IMR-90 (cell line): ENCODE measurements around the gene KLF7. TPM values are rescaled to one million over a fixed set of nuclear protein-coding genes. Genes with fewer than 3 reads are reported as not detected.

Experiments used
- ATAC-seq: fragments of 200-7000 bp; cut with Tn5 transposase; 2 replicates; pipeline ENCODE4 v1.9.1; 2020; ENCODE audit warnings: low read depth, mild to moderate bottlenecking, moderate library complexity
- BruUV-seq: library from RNA; stranded (reverse); fragments of 400-500 nt; replicated peaks from 2 replicates; lab custom pipeline; 2021; lab: Mats Ljungman, UMichigan
- CTCF ChIA-PET: fragments of 300-600 bp; formaldehyde crosslinking; extraction: SDS; loops from one replicate; lab custom pipeline; 2021; ENCODE audit warnings: antibody characterized with exemption; lab: Yijun Ruan, JAX
- POLR2A ChIA-PET: fragments of 300-600 bp; sonication (Branson Sonifier 250); formaldehyde crosslinking; loops from one replicate; lab custom pipeline; 2022; ENCODE audit warnings: antibody characterized with exemption; ENCODE audit not compliant: unreplicated experiment; lab: Charles Lee
- DNase-seq: peaks from one replicate; pipeline ENCODE4 v3.0.0; 2013
- H2AFZ ChIP-seq: replicated peaks from 2 replicates; pipeline ENCODE3; 2013; ENCODE audit warnings: low read length, mild to moderate bottlenecking; ENCODE audit not compliant: poor library complexity
- H2AK5ac ChIP-seq: 2 replicates; pipeline ENCODE4 v1.6.1; 2013; ENCODE audit warnings: low read depth, low read length, inconsistent platforms
- H2AK9ac ChIP-seq: replicated peaks from 2 replicates; pipeline ENCODE3; 2013; ENCODE audit warnings: mild to moderate bottlenecking, low read depth, low read length, moderate library complexity; ENCODE audit not compliant: poor library complexity
- H2BK120ac ChIP-seq: 2 replicates; pipeline ENCODE4 v1.6.1; 2013; ENCODE audit warnings: low read depth, low read length, inconsistent platforms
- H2BK15ac ChIP-seq: 3 replicates; pipeline ENCODE4 v1.6.1; 2013; ENCODE audit warnings: low read depth, low read length, inconsistent platforms
- H2BK20ac ChIP-seq: 2 replicates; pipeline ENCODE4 v1.6.1; 2013; ENCODE audit warnings: low read depth, mild to moderate bottlenecking, inconsistent platforms, low read length, moderate library complexity
- H2BK5ac ChIP-seq: 2 replicates; pipeline ENCODE4 v1.6.1; 2013; ENCODE audit warnings: mild to moderate bottlenecking, low read depth, low read length, inconsistent platforms; ENCODE audit not compliant: poor library complexity, severe bottlenecking
- H3K14ac ChIP-seq: replicated peaks from 2 replicates; pipeline ENCODE4 v1.6.1; 2013; ENCODE audit warnings: low read depth, low read length, inconsistent platforms
- H3K18ac ChIP-seq: 2 replicates; pipeline ENCODE4 v1.6.1; 2013; ENCODE audit warnings: low read depth, low read length, control low read depth
- H3K23ac ChIP-seq: 2 replicates; pipeline ENCODE4 v1.6.1; 2013; ENCODE audit warnings: low read depth, low read length, inconsistent platforms
- H3K27ac ChIP-seq: 2 replicates; pipeline ENCODE4 v1.5.1; 2013; ENCODE audit warnings: mild to moderate bottlenecking, control low read depth, low read length; ENCODE audit not compliant: insufficient read depth
- H3K27me3 ChIP-seq: 2 replicates; pipeline ENCODE4 v1.6.1; 2013; ENCODE audit warnings: low read length; ENCODE audit not compliant: control insufficient read depth, insufficient read depth
- H3K36me3 ChIP-seq: 2 replicates; pipeline ENCODE4 v1.6.1; 2013; ENCODE audit warnings: low read length, mixed read lengths; ENCODE audit not compliant: control insufficient read depth, insufficient read depth
- H3K4ac ChIP-seq: 2 replicates; pipeline ENCODE4 v1.6.1; 2013; ENCODE audit warnings: low read depth, low read length, inconsistent platforms
- H3K4me1 ChIP-seq: 2 replicates; pipeline ENCODE4 v1.6.1; 2013; ENCODE audit warnings: low read length, mixed read lengths; ENCODE audit not compliant: control insufficient read depth, insufficient read depth
- H3K4me2 ChIP-seq: 2 replicates; pipeline ENCODE4 v1.6.1; 2013; ENCODE audit warnings: low read depth, mild to moderate bottlenecking, control low read depth, low read length, moderate library complexity
- H3K4me3 ChIP-seq: 2 replicates; pipeline ENCODE4 v1.5.1; 2013; ENCODE audit warnings: low read depth, mild to moderate bottlenecking, control low read depth, low read length, moderate library complexity; ENCODE audit not compliant: insufficient read depth
- H3K56ac ChIP-seq: 2 replicates; pipeline ENCODE4 v1.6.1; 2013; ENCODE audit warnings: low read length, inconsistent platforms; ENCODE audit not compliant: insufficient read depth; ENCODE audit errors: extremely low read depth
- H3K79me1 ChIP-seq, 2 experiments: 2 replicates each; pipeline ENCODE4 v1.6.1; 2013; ENCODE audit warnings: low read length in 2 of 2, inconsistent platforms in 1 of 2, low read depth in 1 of 2
- H3K9ac ChIP-seq: 2 replicates; pipeline ENCODE4 v1.6.1; 2013; ENCODE audit warnings: low read depth, low read length, control low read depth
- H3K9me1 ChIP-seq: 2 replicates; pipeline ENCODE4 v1.6.1; 2013; ENCODE audit warnings: low read length, inconsistent platforms; ENCODE audit not compliant: insufficient read depth
- H3K9me3 ChIP-seq: 2 replicates; pipeline ENCODE4 v1.6.1; 2013; ENCODE audit warnings: low read length; ENCODE audit not compliant: control insufficient read depth, insufficient read depth
- H4K20me1 ChIP-seq: 2 replicates; pipeline ENCODE4 v1.6.1; 2013; ENCODE audit warnings: low read length, inconsistent platforms; ENCODE audit not compliant: insufficient read depth
- H4K5ac ChIP-seq: 2 replicates; pipeline ENCODE4 v1.6.1; 2013; ENCODE audit warnings: mild to moderate bottlenecking, low read depth, low read length, control low read depth
- H4K8ac ChIP-seq, 2 experiments: 2 replicates each; pipeline ENCODE4 v1.6.1; 2013; ENCODE audit warnings: low read depth in 2 of 2, low read length in 2 of 2, control low read depth in 1 of 2, inconsistent platforms in 1 of 2
- H4K91ac ChIP-seq: 2 replicates; pipeline ENCODE4 v1.6.1; 2013; ENCODE audit warnings: low read depth, low read length, inconsistent platforms; ENCODE audit not compliant: insufficient read depth
- BHLHE40 ChIP-seq: fragments of 150-350 bp; IDR thresholded peaks from 2 replicates; pipeline ENCODE4 v1.6.1; 2016; ENCODE audit warnings: mild to moderate bottlenecking, low read depth, low read length
- CEBPB ChIP-seq: IDR thresholded peaks from 2 replicates; pipeline ENCODE4 v1.6.1; 2012; ENCODE audit warnings: low read depth, low read length, improper control_type of control experiment
- FOS ChIP-seq: fragments of 150-350 bp; IDR thresholded peaks from 2 replicates; pipeline ENCODE4 v1.6.1; 2016; ENCODE audit warnings: low read depth, low read length
- POLR2A ChIP-seq: IDR thresholded peaks from 2 replicates; pipeline ENCODE4 v1.6.1; 2012; ENCODE audit warnings: mild to moderate bottlenecking, low read depth, low read length
- SMC3 ChIP-seq: fragments of 150-350 bp; IDR thresholded peaks from 2 replicates; pipeline ENCODE4 v1.6.1; 2016; ENCODE audit warnings: low read depth, mild to moderate bottlenecking, antibody characterized with exemption, low read length, moderate library complexity
- WGBS, 2 experiments: methylation state at CpG; one replicate each; pipeline versions ENCODE4 v1.1.5 to v1.1.7; 2013; ENCODE audit warnings: missing lambda C conversion rate in 2 of 2; ENCODE audit not compliant: insufficient read length in 1 of 2; ENCODE audit errors: extremely low coverage in 2 of 2; 5-methylcytosine and 5-hydroxymethylcytosine counted together
- dilution Hi-C: fragments of 300-500 bp; cut with HindIII; formaldehyde crosslinking; loops from one replicate; pipeline ENCODE4 v1.14.3; 2018; ENCODE audit warnings: low sequenced_read_pairs; ENCODE audit not compliant: unreplicated experiment
- in situ Hi-C: fragments of 300-500 bp; cut with MboI; formaldehyde crosslinking; loops from 3 replicates; pipeline ENCODE4 v1.14.3; 2019; ENCODE audit warnings: low sequenced_read_pairs, inconsistent platforms, mixed read lengths
- intact Hi-C: fragments of 100-400 bp; cut with micrococcal nuclease; formaldehyde crosslinking; loops from 2 replicates; pipeline ENCODE4 v1.10.0; 2022
- polyA plus RNA-seq, 3 experiments: library from polyadenylated mRNA; depleted of rRNA; stranded (reverse); fragments of >200 nt; gene quantifications; 2 replicates each; pipeline ENCODE4 v1.2.3, GENCODE V29; 2012; ENCODE audit warnings: low replicate concordance in 1 of 3
- total RNA-seq: library from RNA; depleted of rRNA; stranded (reverse); fragments of >200 nt; gene quantifications from 2 replicates; pipeline ENCODE4 v1.2.3, GENCODE V29; 2012

The KLF7 gene
- total and polyA plus RNA-seq, 2 of the 4 experiments (the other 2 are of a cell fraction): 23.1 to 28.5 TPM

DNA sequence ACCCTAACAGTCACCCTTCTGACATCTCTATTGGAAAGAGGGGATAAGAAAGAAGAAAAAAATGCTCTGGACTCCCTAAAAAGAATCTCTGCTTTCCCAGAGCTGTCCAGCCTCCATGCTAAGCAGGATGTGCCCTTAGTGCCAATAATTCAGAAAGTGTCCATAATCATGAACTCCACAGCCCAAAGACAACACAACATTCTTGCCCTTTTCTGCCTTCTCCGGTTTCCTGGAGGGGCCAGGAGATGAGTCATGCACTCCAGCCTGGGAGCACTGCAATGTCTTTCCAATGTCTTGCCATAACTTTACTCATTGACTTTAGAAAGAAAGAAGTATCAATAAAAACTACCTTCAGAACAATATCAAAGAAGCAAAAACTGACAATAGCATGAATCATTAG, 44.0 kb downstream of the KLF7 start:
- Histone ChIP-seq H3K56ac (no peak overlapping the region), H3K4me3 (no peak overlapping the region), H2BK15ac (no peak overlapping the region), H3K23ac (no peak overlapping the region), H3K4me1 (peaks cover 26% of the 10 kb centered on the region), H2AK5ac (no peak overlapping the region), H4K91ac (no peak overlapping the region), H3K9ac (no peak overlapping the region), H3K79me1 (peaks cover 25 to 77% of the 10 kb centered on the region in 2 experiments), H2AFZ (no peak overlapping the region), H3K9me1 (peaks cover 38% of the 10 kb centered on the region), H3K9me3 (no peaks in the 10 kb centered on the region), H3K36me3 (peaks cover 21% of the 10 kb centered on the region), H4K8ac (no peak overlapping the region), H2BK20ac (no peak overlapping the region), H3K27me3 (no peaks in the 10 kb centered on the region), H3K18ac (no peak overlapping the region), H4K20me1 (peaks cover 86% of the 10 kb centered on the region), H3K4me2 (peak overlapping the region; percentile 4; the same call in 1 of the 2 replicates), H4K5ac (no peak overlapping the region), H2BK120ac (no peak overlapping the region), H3K14ac (0 out of 2 replicates have a peak overlapping the region, but pooled peaks have one; percentile 11), H3K27ac (peak overlapping the region; percentile 21; the same call in 1 of the 2 replicates), H3K4ac (peak overlapping the region; percentile 18; the same call in 1 of the 2 replicates), H2BK5ac (peak overlapping the region; percentile 55), H2AK9ac (no peak overlapping the region)
- intact Hi-C loops (loop anchor here (2.0 to 5.0 kb wide), 2 partner anchors 39 to 351 kb away; no protein-coding TSS in a partner anchor), dilution Hi-C loops (no loop called here), in situ Hi-C loops (no loop called here)
- WGBS, 2 experiments: no CpG with 5 or more reads among the region's 1 CpG
- ChIA-PET CTCF (no interaction called here), POLR2A (no interaction called here)
- no TSS peak for BruUV-seq
- ATAC-seq (peak; percentile 81), DNase-seq (peak; percentile 85)
- TF ChIP-seq CEBPB (peak; percentile 50), BHLHE40 (0 out of 2 replicates have a peak, but pooled peaks have one; percentile 6), SMC3 (peak; percentile 6; the same call in 1 of the 2 replicates), POLR2A (no peak), FOS (peak; percentile 76; the same call in 1 of the 2 replicates)
